Suprapubic skin (tissue), 4 donors: ENCODE data around the gene NOB1. TPM values are rescaled to one million over a fixed set of nuclear protein-coding genes. Genes with fewer than 3 reads are reported as not detected.
A peak's percentile ranks its signal among the peaks of the same experiment; 100 is the strongest.
"Not testable (repeated sequence)": the region's sequence is repeated elsewhere in the genome, so short reads cannot be mapped to it uniquely, and the experiment has no call there.

ENCODE experiments used
- DNase-seq, 2 donors: peaks; one replicate each; pipeline ENCODE4 v3.0.0-alpha.2; 2019; ENCODE audit warnings: low spot score in 2 of 2
- H3K27ac ChIP-seq: fragments of 200-600 bp; sonication (generic); one replicate; pipeline ENCODE4 v1.5.1; 2019
- H3K27me3 ChIP-seq: fragments of 200-600 bp; sonication (generic); one replicate; pipeline ENCODE4 v1.5.1; 2019
- H3K36me3 ChIP-seq: fragments of 200-600 bp; sonication (generic); one replicate; pipeline ENCODE4 v1.5.1; 2019
- H3K4me1 ChIP-seq: fragments of 200-600 bp; sonication (generic); one replicate; pipeline ENCODE4 v1.5.1; 2019
- H3K4me3 ChIP-seq: fragments of 200-600 bp; sonication (generic); one replicate; pipeline ENCODE4 v1.5.1; 2019; ENCODE audit warnings: mild to moderate bottlenecking
- H3K9me3 ChIP-seq: fragments of 200-600 bp; sonication (generic); one replicate; pipeline ENCODE4 v1.5.1; 2019
- EP300 ChIP-seq: sonication (generic); formaldehyde crosslinking; IDR thresholded peaks from one replicate; pipeline ENCODE4 v1.6.1; 2017; ENCODE audit warnings: antibody characterized with exemption
- POLR2A ChIP-seq, 2 donors: fragments of 450-650 bp; IDR thresholded peaks; one replicate each; pipeline ENCODE4 v1.6.1; 2017; ENCODE audit warnings: antibody characterized with exemption in 2 of 2, mild to moderate bottlenecking in 2 of 2, moderate library complexity in 2 of 2
- POLR2AphosphoS5 ChIP-seq, 3 donors: sonication (generic); formaldehyde crosslinking; IDR thresholded peaks; one replicate each; pipeline ENCODE4 v1.6.1; 2017; ENCODE audit warnings: antibody characterized with exemption in 3 of 3
- WGBS: methylation state at CpG from one replicate; pipeline ENCODE4 v1.1.5; 2018; 5-methylcytosine and 5-hydroxymethylcytosine counted together
- total RNA-seq, 4 donors: library from RNA; depleted of rRNA; stranded (reverse); fragments of >200 nt; gene quantifications; one replicate each; pipeline ENCODE4 v1.1.0, GENCODE V29; 2016
- TF ChIP-seq, protein P1 (sequence below), 2 donors: fragments of 200-600 bp in 1 of 2; fragments of 450-650 bp in 1 of 2; sonication (generic) in 1 of 2; IDR thresholded peaks; one replicate each; pipeline ENCODE4 v1.5.1; 2016 to 2019; ENCODE audit warnings: antibody characterized with exemption in 2 of 2, mild to moderate bottlenecking in 1 of 2, moderate library complexity in 1 of 2

The NOB1 gene
- total RNA-seq, 4 donors from 2014 or later = 45.2 to 62.9 (median 52.1) TPM

GRCh38 chr16:69767459-69768229 lies 12.9 kb upstream of the NOB1 start:
- TF ChIP-seq POLR2A (IDR thresholded peaks at IDR 0.05) = no peak
- TF ChIP-seq POLR2AphosphoS5 (IDR thresholded peaks at IDR 0.05) = no peak
- TF ChIP-seq, protein P1, sequence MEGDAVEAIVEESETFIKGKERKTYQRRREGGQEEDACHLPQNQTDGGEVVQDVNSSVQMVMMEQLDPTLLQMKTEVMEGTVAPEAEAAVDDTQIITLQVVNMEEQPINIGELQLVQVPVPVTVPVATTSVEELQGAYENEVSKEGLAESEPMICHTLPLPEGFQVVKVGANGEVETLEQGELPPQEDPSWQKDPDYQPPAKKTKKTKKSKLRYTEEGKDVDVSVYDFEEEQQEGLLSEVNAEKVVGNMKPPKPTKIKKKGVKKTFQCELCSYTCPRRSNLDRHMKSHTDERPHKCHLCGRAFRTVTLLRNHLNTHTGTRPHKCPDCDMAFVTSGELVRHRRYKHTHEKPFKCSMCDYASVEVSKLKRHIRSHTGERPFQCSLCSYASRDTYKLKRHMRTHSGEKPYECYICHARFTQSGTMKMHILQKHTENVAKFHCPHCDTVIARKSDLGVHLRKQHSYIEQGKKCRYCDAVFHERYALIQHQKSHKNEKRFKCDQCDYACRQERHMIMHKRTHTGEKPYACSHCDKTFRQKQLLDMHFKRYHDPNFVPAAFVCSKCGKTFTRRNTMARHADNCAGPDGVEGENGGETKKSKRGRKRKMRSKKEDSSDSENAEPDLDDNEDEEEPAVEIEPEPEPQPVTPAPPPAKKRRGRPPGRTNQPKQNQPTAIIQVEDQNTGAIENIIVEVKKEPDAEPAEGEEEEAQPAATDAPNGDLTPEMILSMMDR (IDR thresholded peaks at IDR 0.05) = no peak
- TF ChIP-seq EP300 = no peak
- DNase-seq = no peak
- no peaks in the 10 kb centered on the region for H3K27me3 ChIP-seq
- no peaks in the 10 kb centered on the region for H3K9me3 ChIP-seq
- H3K4me1 ChIP-seq = peaks cover 9% of the 10 kb centered on the region
- 83% methylated on average over 5 of the region's 5 CpGs for WGBS
- H3K27ac ChIP-seq = no peak overlapping the region
- no peak overlapping the region for H3K4me3 ChIP-seq
- no peaks in the 10 kb centered on the region for H3K36me3 ChIP-seq

DNA sequence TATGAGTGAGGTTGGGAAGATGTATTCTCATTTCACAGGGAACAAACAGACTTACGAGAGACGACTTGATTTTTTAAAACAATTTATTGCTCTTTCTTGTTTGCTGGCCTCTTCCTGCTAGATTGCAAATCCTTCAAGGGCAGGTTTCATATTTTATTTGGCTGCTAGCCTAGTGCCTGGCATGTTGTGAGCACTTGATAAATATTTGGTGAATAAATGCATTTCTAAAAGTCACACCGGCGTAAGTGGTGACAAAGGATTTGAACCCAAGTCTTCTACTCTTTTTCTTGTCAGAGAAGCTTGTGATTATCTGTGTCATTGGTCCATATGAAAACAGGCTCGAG lies 8.8 kb upstream of the NOB1 start:
- WGBS = 43% methylated on average over 5 of the region's 5 CpGs
- DNase-seq = no peak
- Histone ChIP-seq H3K4me1 (peaks cover 15% of the 10 kb centered on the region), H3K27me3 (no peaks in the 10 kb centered on the region), H3K4me3 (peak overlapping the region; percentile 79), H3K36me3 (no peaks in the 10 kb centered on the region), H3K27ac (peak overlapping the region; percentile 88), H3K9me3 (no peaks in the 10 kb centered on the region)
- TF ChIP-seq EP300 = no peak
- no peak for TF ChIP-seq POLR2AphosphoS5 (IDR thresholded peaks at IDR 0.05)
- TF ChIP-seq, protein P1 (IDR thresholded peaks at IDR 0.05) = no peak
- TF ChIP-seq POLR2A (IDR thresholded peaks at IDR 0.05) = no peak

DNA sequence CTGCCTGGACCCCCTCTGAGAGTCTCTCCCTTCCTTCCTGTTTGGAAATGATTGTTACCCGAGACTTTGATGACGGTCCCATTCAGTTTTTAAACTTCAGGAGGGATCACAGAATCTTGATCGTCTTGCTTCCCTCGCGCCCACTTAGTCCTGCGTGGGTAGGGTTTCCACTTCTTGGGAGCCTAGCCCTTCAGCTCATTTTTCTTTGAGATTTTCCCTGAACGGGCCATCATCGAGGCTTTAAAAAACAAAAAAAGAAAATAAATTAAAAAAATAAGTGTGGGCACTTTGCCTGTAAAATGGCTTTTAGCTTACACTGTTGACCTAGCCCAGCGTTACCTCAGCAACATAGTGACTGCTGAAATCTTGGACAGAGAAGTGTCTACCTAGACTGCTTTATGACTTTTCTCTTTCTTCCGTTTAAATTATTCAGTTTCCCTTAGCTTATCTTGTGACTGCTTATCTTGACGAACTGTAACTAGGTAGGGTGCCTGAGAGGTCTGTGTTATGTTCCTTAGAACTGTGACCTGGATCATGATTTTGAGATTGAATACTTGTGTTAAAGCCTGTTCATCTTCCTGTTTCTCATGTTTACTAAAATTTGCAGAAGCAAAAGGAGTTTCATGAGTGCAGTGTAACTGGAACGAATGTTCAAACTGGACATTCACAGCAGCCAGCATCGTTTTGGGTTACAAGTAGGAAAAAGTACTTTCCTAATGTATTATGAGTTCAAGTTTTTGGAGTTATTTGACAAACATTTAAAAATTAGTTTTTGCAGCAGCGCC lies 8.3 kb upstream of the NOB1 start:
- no peak for TF ChIP-seq POLR2A (IDR thresholded peaks at IDR 0.05)
- TF ChIP-seq, protein P1 (IDR thresholded peaks at IDR 0.05) = no peak
- no peak for TF ChIP-seq POLR2AphosphoS5 (IDR thresholded peaks at IDR 0.05)
- no peak for TF ChIP-seq EP300
- DNase-seq = no peak
- peak overlapping the region; percentile 88 for H3K27ac ChIP-seq
- H3K4me3 ChIP-seq = peak overlapping the region; percentile 79
- H3K27me3 ChIP-seq = no peaks in the 10 kb centered on the region
- H3K4me1 ChIP-seq = peaks cover 15% of the 10 kb centered on the region
- H3K9me3 ChIP-seq = no peaks in the 10 kb centered on the region
- WGBS = 5% methylated on average over 14 of the region's 14 CpGs
- no peaks in the 10 kb centered on the region for H3K36me3 ChIP-seq

DNA sequence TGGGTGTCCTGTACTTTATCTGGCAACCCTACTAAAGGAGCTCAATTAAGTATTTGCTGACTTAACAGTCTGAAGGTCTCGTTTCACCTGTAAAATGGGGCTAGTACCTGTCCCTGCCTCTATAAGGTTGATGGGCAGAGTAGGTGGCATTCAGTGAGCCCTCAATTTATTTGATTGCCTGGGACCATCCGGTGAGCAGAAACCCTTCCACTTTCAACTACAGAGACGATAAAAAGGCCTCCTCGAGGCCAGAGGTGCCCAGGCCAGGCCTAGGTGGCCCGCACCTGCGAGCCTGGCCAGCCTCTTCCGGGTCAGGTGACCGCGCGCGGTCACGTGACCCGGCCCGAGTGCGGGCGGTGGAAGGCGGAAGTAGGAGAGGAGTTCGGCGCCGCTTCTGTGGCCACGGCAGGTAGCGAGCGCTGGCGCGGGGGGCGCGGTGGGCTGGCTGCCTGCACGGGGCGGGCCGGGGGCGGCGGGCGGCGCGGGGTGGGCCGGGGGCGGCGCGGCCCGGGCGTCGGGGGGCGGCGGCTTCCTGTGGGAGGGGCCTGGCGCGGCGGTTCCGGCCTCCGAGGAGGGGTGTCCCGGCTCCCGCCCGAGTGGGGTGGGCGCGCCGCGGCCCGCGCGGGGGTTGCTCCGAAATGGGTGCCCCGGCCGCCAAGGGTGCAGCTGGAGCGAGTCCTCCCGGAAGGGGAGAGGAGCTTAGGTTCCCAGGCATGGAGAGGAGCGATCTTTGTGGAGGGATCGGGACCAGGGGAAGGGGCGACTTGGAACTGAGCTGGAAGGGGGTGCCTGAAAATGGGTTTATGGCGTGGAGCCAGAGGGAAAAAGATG lies 7.5 kb upstream of the NOB1 start, which contains the start of gene WWP2:
Gene WWP2, plus strand, starts transcription at position 350 of the 831 bp plus-strand sequence. CDS start 24,679 bp downstream, outside the sequence.
- Histone ChIP-seq H3K9me3 (no peaks in the 10 kb centered on the region), H3K4me3 (peak within 1 kb of the TSS; percentile 79), H3K36me3 (no peaks in the 10 kb centered on the region), H3K27me3 (no peaks in the 10 kb centered on the region), H3K4me1 (peaks cover 15% of the 10 kb centered on the region), H3K27ac (peak within 1 kb of the TSS; percentile 88)
- TF ChIP-seq, protein P1 (IDR thresholded peaks at IDR 0.05) = no peak
- TF ChIP-seq POLR2AphosphoS5 (IDR thresholded peaks at IDR 0.05) = peak in 2 of 3 donors; percentile 17 to 69
- peak; percentile 47 for TF ChIP-seq EP300
- TF ChIP-seq POLR2A (IDR thresholded peaks at IDR 0.05) = peak in 1 of 2 donors; percentile 19
- under 1% methylated on average over 46 of the region's 68 CpGs for WGBS
- DNase-seq = peak; percentile 81 to 86

DNA sequence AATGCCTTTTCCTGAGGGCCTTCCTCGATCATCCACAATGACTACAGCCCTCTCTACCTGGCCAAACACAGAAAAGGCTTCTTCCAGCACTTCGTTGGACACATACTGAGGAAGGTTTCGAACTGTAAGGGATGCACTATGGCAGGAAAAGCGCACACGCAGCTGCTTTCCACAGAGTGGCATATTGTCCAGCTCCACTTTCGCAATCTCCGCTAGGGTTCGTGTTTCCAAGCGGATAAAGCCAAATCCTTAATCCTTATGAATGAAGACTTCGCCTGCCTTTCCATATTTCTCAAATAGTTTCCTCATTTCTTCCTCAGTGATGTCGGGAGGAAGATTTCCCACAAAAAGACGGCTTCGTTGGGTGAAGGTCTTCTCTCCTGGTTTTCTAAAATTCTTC lies 2.6 kb upstream of the NOB1 start:
- H3K27me3 ChIP-seq, H3K36me3 ChIP-seq, H3K9me3 ChIP-seq, H3K4me3 ChIP-seq, H3K27ac ChIP-seq: not testable (repeated sequence)
- peaks cover 26% of the 10 kb centered on the region for H3K4me1 ChIP-seq
- WGBS = 86% methylated on average over 13 of the region's 13 CpGs
- peak in 1 of 2 donors; percentile 26 for DNase-seq
